HL-60 (cell line): ENCODE results near the gene SORD.

Experiments
- DNase-seq, 2 experiments: peaks; one replicate each; pipeline ENCODE4 v3.0.0-alpha.2; 2010 to 2020; ENCODE audit warnings: low read depth in 1 of 2, low spot score in 1 of 2
- H3K27ac ChIP-seq: fragments of 250-450 bp; sonication (Bioruptor Pico); replicated peaks from 2 replicates; pipeline ENCODE4 v1.5.1; 2020; ENCODE audit warnings: mild to moderate bottlenecking, moderate library complexity
- H3K27me3 ChIP-seq: fragments of 250-450 bp; sonication (Bioruptor Pico); 2 replicates; pipeline ENCODE4 v1.5.1; 2021; ENCODE audit warnings: mild to moderate bottlenecking, moderate library complexity; ENCODE audit not compliant: insufficient read depth, poor library complexity, severe bottlenecking
- H3K4me3 ChIP-seq: replicated peaks from 2 replicates; pipeline ENCODE4 v1.5.1; 2011; ENCODE audit warnings: mild to moderate bottlenecking, control low read depth, low read length; ENCODE audit not compliant: insufficient read depth
- GABPA ChIP-seq: IDR thresholded peaks from 2 replicates; pipeline ENCODE4 v1.6.1; 2012; ENCODE audit warnings: low read depth
- POLR2AphosphoS5 ChIP-seq: IDR thresholded peaks from 2 replicates; pipeline ENCODE4 v1.6.1; 2012; ENCODE audit warnings: low read depth
- SPI1 ChIP-seq: IDR thresholded peaks from 2 replicates; pipeline ENCODE4 v1.6.1; 2012; ENCODE audit warnings: low read depth, mild to moderate bottlenecking, borderline replicate concordance
- TF ChIP-seq, protein P1 (sequence below): IDR thresholded peaks from one replicate; pipeline ENCODE4 v1.5.1; 2011; ENCODE audit warnings: low read length, control low read depth, inconsistent platforms; ENCODE audit not compliant: insufficient read depth
- TF ChIP-seq, protein P2 (sequence below): IDR thresholded peaks from 2 replicates; pipeline ENCODE4 v1.6.1; 2012; ENCODE audit warnings: low read depth; ENCODE audit not compliant: insufficient replicate concordance

SORD gene

DNA sequence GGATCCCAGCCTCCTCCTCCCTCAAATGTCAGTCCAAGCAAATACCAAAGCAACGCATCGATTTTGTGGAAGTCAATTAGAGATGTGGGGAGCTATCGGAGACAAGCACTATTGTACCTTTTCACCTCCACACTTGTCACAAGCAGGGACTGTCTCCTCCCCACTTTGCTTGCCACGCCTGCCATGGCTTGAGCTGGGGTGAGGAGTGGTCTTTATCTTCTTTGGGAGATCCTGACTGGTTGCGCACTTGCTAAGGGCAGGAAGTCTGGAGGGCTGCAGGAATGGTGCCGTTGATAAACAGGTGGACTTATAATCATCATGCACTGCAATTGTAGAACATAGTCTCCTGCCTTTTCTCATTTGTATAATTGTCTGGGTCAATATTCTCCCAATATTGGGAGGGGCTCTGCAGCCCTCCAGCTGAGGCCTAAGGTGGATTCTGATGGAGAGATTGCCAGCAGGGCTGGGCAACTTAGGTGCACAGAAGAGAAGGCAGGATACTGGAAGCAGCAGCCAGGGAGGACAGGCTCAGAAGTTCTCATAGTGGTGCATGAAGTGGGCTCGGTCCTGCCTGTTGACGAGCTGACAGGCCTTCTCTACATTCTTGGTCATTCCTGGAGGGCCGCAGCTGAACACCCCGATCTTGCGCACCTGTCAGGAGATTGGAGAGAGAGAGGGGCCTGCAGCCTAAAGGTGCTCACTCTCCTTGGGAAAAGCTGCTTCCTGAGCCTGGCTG is 70.8 kb downstream of the SORD start:
- no peak for DNase-seq
- Histone ChIP-seq H3K27ac (no peak overlapping the region), H3K4me3 (no peak overlapping the region), H3K27me3 (no peaks in the 10 kb centered on the region)
- TF ChIP-seq SPI1 (no peak), GABPA (no peak), POLR2AphosphoS5 (no peak)
- TF ChIP-seq, protein P1, sequence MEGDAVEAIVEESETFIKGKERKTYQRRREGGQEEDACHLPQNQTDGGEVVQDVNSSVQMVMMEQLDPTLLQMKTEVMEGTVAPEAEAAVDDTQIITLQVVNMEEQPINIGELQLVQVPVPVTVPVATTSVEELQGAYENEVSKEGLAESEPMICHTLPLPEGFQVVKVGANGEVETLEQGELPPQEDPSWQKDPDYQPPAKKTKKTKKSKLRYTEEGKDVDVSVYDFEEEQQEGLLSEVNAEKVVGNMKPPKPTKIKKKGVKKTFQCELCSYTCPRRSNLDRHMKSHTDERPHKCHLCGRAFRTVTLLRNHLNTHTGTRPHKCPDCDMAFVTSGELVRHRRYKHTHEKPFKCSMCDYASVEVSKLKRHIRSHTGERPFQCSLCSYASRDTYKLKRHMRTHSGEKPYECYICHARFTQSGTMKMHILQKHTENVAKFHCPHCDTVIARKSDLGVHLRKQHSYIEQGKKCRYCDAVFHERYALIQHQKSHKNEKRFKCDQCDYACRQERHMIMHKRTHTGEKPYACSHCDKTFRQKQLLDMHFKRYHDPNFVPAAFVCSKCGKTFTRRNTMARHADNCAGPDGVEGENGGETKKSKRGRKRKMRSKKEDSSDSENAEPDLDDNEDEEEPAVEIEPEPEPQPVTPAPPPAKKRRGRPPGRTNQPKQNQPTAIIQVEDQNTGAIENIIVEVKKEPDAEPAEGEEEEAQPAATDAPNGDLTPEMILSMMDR: no peak
- TF ChIP-seq, protein P2, sequence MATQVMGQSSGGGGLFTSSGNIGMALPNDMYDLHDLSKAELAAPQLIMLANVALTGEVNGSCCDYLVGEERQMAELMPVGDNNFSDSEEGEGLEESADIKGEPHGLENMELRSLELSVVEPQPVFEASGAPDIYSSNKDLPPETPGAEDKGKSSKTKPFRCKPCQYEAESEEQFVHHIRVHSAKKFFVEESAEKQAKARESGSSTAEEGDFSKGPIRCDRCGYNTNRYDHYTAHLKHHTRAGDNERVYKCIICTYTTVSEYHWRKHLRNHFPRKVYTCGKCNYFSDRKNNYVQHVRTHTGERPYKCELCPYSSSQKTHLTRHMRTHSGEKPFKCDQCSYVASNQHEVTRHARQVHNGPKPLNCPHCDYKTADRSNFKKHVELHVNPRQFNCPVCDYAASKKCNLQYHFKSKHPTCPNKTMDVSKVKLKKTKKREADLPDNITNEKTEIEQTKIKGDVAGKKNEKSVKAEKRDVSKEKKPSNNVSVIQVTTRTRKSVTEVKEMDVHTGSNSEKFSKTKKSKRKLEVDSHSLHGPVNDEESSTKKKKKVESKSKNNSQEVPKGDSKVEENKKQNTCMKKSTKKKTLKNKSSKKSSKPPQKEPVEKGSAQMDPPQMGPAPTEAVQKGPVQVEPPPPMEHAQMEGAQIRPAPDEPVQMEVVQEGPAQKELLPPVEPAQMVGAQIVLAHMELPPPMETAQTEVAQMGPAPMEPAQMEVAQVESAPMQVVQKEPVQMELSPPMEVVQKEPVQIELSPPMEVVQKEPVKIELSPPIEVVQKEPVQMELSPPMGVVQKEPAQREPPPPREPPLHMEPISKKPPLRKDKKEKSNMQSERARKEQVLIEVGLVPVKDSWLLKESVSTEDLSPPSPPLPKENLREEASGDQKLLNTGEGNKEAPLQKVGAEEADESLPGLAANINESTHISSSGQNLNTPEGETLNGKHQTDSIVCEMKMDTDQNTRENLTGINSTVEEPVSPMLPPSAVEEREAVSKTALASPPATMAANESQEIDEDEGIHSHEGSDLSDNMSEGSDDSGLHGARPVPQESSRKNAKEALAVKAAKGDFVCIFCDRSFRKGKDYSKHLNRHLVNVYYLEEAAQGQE: no peak

DNA sequence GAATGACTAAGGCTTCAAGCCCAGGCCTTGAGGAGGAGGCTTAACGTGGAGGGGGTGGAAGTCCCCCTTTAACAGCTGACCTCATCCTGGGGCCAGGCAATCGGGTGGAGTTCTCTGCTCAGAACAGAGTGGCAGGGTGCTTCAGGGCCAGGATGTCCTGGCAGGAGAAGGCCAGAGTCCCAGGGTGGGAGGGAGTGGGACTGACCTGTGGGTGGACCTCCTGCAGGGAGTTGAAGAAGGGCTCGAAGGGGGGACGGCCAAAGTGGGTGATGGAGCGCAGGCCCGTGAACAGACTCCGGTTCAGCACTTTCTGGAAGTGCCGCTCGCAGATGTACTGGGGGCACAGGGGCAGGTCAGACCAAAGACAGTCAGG is 71.3 kb downstream of the SORD start:
- H3K27me3 ChIP-seq: no peaks in the 10 kb centered on the region
- TF ChIP-seq GABPA (no peak), SPI1 (no peak), POLR2AphosphoS5 (no peak)
- TF ChIP-seq, protein P1: no peak
- TF ChIP-seq, protein P2: no peak
- no peak overlapping the region for H3K4me3 ChIP-seq
- DNase-seq: no peak
- H3K27ac ChIP-seq: no peak overlapping the region

DNA sequence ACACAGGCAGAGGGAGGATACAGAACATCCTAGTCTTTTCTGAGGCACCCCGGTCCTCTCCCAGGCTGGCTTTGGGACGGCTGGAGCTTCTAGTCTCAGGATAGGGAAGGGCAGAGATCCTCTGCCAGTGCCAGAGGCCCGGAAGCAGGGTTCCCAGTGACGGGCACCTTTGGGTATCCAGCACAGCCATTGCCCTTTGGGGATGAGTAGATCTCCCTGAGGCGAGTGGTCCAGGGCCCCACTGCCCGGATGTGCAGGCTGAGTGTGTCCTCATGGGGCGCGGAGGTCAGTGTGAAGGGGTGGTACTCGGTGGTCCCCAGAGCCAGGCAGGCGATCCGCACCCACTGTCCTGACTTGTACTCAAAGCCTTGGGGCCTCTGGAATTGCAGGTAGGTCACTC is 72.7 kb downstream of the SORD start:
- H3K27ac ChIP-seq: no peak overlapping the region
- no peaks in the 10 kb centered on the region for H3K27me3 ChIP-seq
- DNase-seq: no peak
- no peak overlapping the region for H3K4me3 ChIP-seq
- TF ChIP-seq POLR2AphosphoS5 (no peak), SPI1 (no peak), GABPA (no peak)
- TF ChIP-seq, protein P1: no peak
- TF ChIP-seq, protein P2: no peak
